Dermis microvascular lymphatic vessel endothelial cell (primary cell): ENCODE results near the gene SAMHD1. TPM values are rescaled to one million over a fixed set of nuclear protein-coding genes. Genes with fewer than 3 reads are reported as not detected.
"Not testable (repeated sequence)": the region's sequence is repeated elsewhere in the genome, so short reads cannot be mapped to it uniquely, and the experiment has no call there.

Source experiments
- DNase-seq, 2 donors: peaks; one replicate each; pipeline versions ENCODE4 v3.0.0 to v3.0.0-alpha.2; 2010; ENCODE audit warnings: low read depth in 2 of 2
- total RNA-seq: library from RNA; depleted of rRNA; stranded (reverse); fragments of >200 nt; gene quantifications from 2 replicates; pipeline ENCODE4 v1.2.1, GENCODE V29; 2014

The SAMHD1 gene
- total RNA-seq: 19.1 and 20.5 TPM in 2 replicates

- peak; percentile 95 to 98 for DNase-seq
These were observed at the start of gene SAMHD1 for GRCh38 chr20:36951198-36951978. Gene SAMHD1 (minus strand): TSS chr20:36951708. CDS start chr20:36951643, 65 bp downstream.

GRCh38 chr20:37000171-37000570 is 48.7 kb upstream of the SAMHD1 start:
- DNase-seq: not testable (repeated sequence)

- DNase-seq: no peak
These were observed 47.1 kb upstream of the SAMHD1 start for GRCh38 chr20:36998652-36999051.

- DNase-seq: no peak
These were observed 45.6 kb upstream of the SAMHD1 start for GRCh38 chr20:36997121-36997520.

- DNase-seq: not testable (repeated sequence)
These were observed 42.7 kb upstream of the SAMHD1 start for GRCh38 chr20:36994221-36994620.

- no peak for DNase-seq
These were observed 41.4 kb upstream of the SAMHD1 start for GRCh38 chr20:36992802-36993334.

GRCh38 chr20:36991703-36992102 is 40.2 kb upstream of the SAMHD1 start:
- DNase-seq: no peak

GRCh38 chr20:36989797-36990196 is 38.3 kb upstream of the SAMHD1 start:
- DNase-seq: no peak

GRCh38 chr20:36988494-36988966 is 37.0 kb upstream of the SAMHD1 start:
- DNase-seq: peak; percentile 80 to 88

GRCh38 chr20:36984257-36984638 is 32.7 kb upstream of the SAMHD1 start:
- no peak for DNase-seq

GRCh38 chr20:36975099-36975818 is 23.8 kb upstream of the SAMHD1 start:
- DNase-seq: peak in 1 of 2 donors; percentile 15

- DNase-seq: no peak
These were observed 23.2 kb upstream of the SAMHD1 start for GRCh38 chr20:36974660-36975059.

- no peak for DNase-seq
These were observed 19.6 kb upstream of the SAMHD1 start for GRCh38 chr20:36971103-36971502.

- no peak for DNase-seq
These were observed 18.1 kb upstream of the SAMHD1 start for GRCh38 chr20:36969478-36970186.

GRCh38 chr20:36969051-36969450 is 17.5 kb upstream of the SAMHD1 start:
- DNase-seq: no peak

- no peak for DNase-seq
These were observed 16.1 kb upstream of the SAMHD1 start for GRCh38 chr20:36967636-36968035.

- not testable (repeated sequence) for DNase-seq
These were observed 15.5 kb upstream of the SAMHD1 start for GRCh38 chr20:36966965-36967364.

- DNase-seq: not testable (repeated sequence)
These were observed 10.9 kb upstream of the SAMHD1 start for GRCh38 chr20:36962354-36962941.

GRCh38 chr20:36959242-36959641 is 7.7 kb upstream of the SAMHD1 start:
- no peak for DNase-seq

- no peak for DNase-seq
These were observed 6.6 kb upstream of the SAMHD1 start for GRCh38 chr20:36957875-36958667.

- DNase-seq: no peak
These were observed 5.2 kb upstream of the SAMHD1 start for GRCh38 chr20:36956674-36957073.
